B cell (primary cell): ENCODE measurements around the gene PIM1. TPM values are rescaled to one million over a fixed set of nuclear protein-coding genes. Genes with fewer than 3 reads are reported as not detected.

Experiments used
- ATAC-seq: fragments of 200-7000 bp; cut with Tn5 transposase; one replicate; pipeline ENCODE4 v1.10.0; 2021; ENCODE audit warnings: low read depth, mild to moderate bottlenecking, moderate number of reproducible peaks, moderate library complexity
- CTCF ChIA-PET: fragments of 350-600 bp; sonication (Branson Sonifier 250); formaldehyde crosslinking; loops from one replicate; lab custom pipeline; 2021; ENCODE audit warnings: antibody characterized with exemption, inconsistent platforms; lab: Charles Lee
- POLR2A ChIA-PET: fragments of 350-600 bp; sonication (Branson Sonifier 250); formaldehyde crosslinking; loops from one replicate; lab custom pipeline; 2021; ENCODE audit warnings: antibody characterized with exemption; lab: Charles Lee
- DNase-seq: peaks from one replicate; pipeline ENCODE4 v3.0.0; 2013
- H2AFZ ChIP-seq: 2 replicates; pipeline ENCODE4 v1.6.1; 2012; ENCODE audit warnings: mild to moderate bottlenecking, low read depth, low read length; ENCODE audit not compliant: insufficient read depth, poor library complexity, severe bottlenecking
- H3K27ac ChIP-seq, 2 donors: 1 replicate in 1 of 2; 2 replicates in 1 of 2; pipeline ENCODE4 v1.5.1; 2012 to 2013; ENCODE audit warnings: low read length in 2 of 2, mild to moderate bottlenecking in 2 of 2, moderate library complexity in 1 of 2
- H3K27me3 ChIP-seq, 4 experiments: fragments of 200-600 bp in 1 of 4; sonication (generic) in 1 of 4; replicated peaks in 1 of 4; 1 replicate in 2 of 4; 2 replicates in 2 of 4; pipeline versions ENCODE4 v1.6.1 to v1.7.0; 2013 to 2016; ENCODE audit warnings: low read length in 3 of 4, mild to moderate bottlenecking in 2 of 4, mixed read lengths in 1 of 4, moderate library complexity in 1 of 4; ENCODE audit not compliant: insufficient read depth in 4 of 4, control insufficient read depth in 3 of 4; ENCODE audit errors: control extremely low read depth in 1 of 4
- H3K36me3 ChIP-seq, 2 experiments: replicated peaks in 1 of 2; 1 replicate in 1 of 2; 2 replicates in 1 of 2; pipeline versions ENCODE4 v1.6.1 to v1.7.1; 2013; ENCODE audit warnings: low read length in 1 of 2; ENCODE audit not compliant: insufficient read depth in 2 of 2, control insufficient read depth in 1 of 2; ENCODE audit errors: control extremely low read depth in 1 of 2, extremely low read depth in 1 of 2
- H3K4me1 ChIP-seq, 2 donors: fragments of 200-600 bp in 1 of 2; sonication (generic) in 1 of 2; 1 replicate in 1 of 2; 2 replicates in 1 of 2; pipeline versions ENCODE4 v1.5.1 to v1.6.1; 2013 to 2017; ENCODE audit warnings: low read length in 2 of 2; ENCODE audit not compliant: control insufficient read depth in 2 of 2, insufficient read depth in 2 of 2
- H3K4me2 ChIP-seq: replicated peaks from 2 replicates; pipeline ENCODE3; 2012; ENCODE audit warnings: mild to moderate bottlenecking, low read depth, low read length; ENCODE audit not compliant: poor library complexity, severe bottlenecking
- H3K4me3 ChIP-seq, 5 experiments: fragments of 200-600 bp in 1 of 5; sonication (generic) in 1 of 5; 1 replicate in 3 of 5; 2 replicates in 2 of 5; pipeline versions ENCODE4 v1.5.1 to v1.7.0; 2011 to 2016; ENCODE audit warnings: low read length in 4 of 5, mild to moderate bottlenecking in 4 of 5, low read depth in 2 of 5, control low read depth in 1 of 5, moderate library complexity in 1 of 5; ENCODE audit not compliant: insufficient read depth in 1 of 5; ENCODE audit errors: control extremely low read depth in 1 of 5, extremely low read depth in 1 of 5
- H3K79me2 ChIP-seq: fragments of 200-600 bp; sonication (generic); one replicate; pipeline ENCODE4 v1.6.0; 2016; ENCODE audit warnings: low read length; ENCODE audit not compliant: control insufficient read depth, insufficient read depth
- H3K9ac ChIP-seq: fragments of 200-600 bp; sonication (generic); 2 replicates; pipeline ENCODE4 v1.6.1; 2017; ENCODE audit warnings: mild to moderate bottlenecking, low read length, moderate library complexity
- H3K9me3 ChIP-seq, 3 donors: one replicate each; pipeline versions ENCODE4 v1.6.1 to v1.7.1; 2013; ENCODE audit warnings: low read length in 2 of 3; ENCODE audit not compliant: control insufficient read depth in 2 of 3, insufficient read depth in 1 of 3; ENCODE audit errors: control extremely low read depth in 1 of 3
- H4K20me1 ChIP-seq: 2 replicates; pipeline ENCODE4 v1.6.0; 2012; ENCODE audit warnings: mild to moderate bottlenecking, low read length; ENCODE audit not compliant: insufficient read depth, control insufficient read depth, poor library complexity, severe bottlenecking
- H3K27ac Mint-ChIP-seq: one replicate; pipeline ENCODE4 v1.8.0; 2021; ENCODE audit warnings: mixed read lengths
- H3K27me3 Mint-ChIP-seq: one replicate; pipeline ENCODE4 v1.8.0; 2021; ENCODE audit warnings: mixed read lengths
- H3K4me1 Mint-ChIP-seq: one replicate; pipeline ENCODE4 v1.8.0; 2021; ENCODE audit warnings: mixed read lengths
- H3K4me3 Mint-ChIP-seq: one replicate; pipeline ENCODE4 v1.8.0; 2021; ENCODE audit warnings: mixed read lengths
- H3K9me3 Mint-ChIP-seq: one replicate; pipeline ENCODE4 v1.8.0; 2022; ENCODE audit warnings: mixed read lengths; ENCODE audit not compliant: insufficient read depth
- EZH2 ChIP-seq: IDR thresholded peaks from 2 replicates; pipeline ENCODE4 v1.6.1; 2012; ENCODE audit warnings: borderline replicate concordance, low read depth, mild to moderate bottlenecking, moderate library complexity, low read length; ENCODE audit not compliant: insufficient read depth, poor library complexity, severe bottlenecking
- WGBS: methylation state at CpG from one replicate; pipeline ENCODE4 v1.1.5; 2013; ENCODE audit warnings: missing lambda C conversion rate; ENCODE audit not compliant: insufficient coverage; 5-methylcytosine and 5-hydroxymethylcytosine counted together
- intact Hi-C: fragments of 100-400 bp; cut with micrococcal nuclease; formaldehyde crosslinking; loops from one replicate; pipeline ENCODE4 v1.10.0; 2022
- polyA plus RNA-seq: library from polyadenylated mRNA; depleted of rRNA; stranded (reverse); fragments of >200 nt; gene quantifications from 2 replicates; pipeline ENCODE4 v1.2.3, GENCODE V29; 2012
- total RNA-seq, 2 donors: library from RNA; stranded (reverse); fragments of 120-200 nt in 1 of 2; gene quantifications; 1 replicate in 1 of 2; 2 replicates in 1 of 2; pipeline versions ENCODE4 v1.2.3 to v1.2.4, GENCODE V29; 2013 to 2022
- TF ChIP-seq, protein P1 (sequence below): fragments of 200-600 bp; IDR thresholded peaks from one replicate; pipeline ENCODE4 v1.8.0; 2022; ENCODE audit warnings: antibody characterized with exemption, mild to moderate bottlenecking

PIM1 gene
- total and polyA plus RNA-seq, 2 donors (not counting 1 experiment from before 2014, with no cell fraction given): 13.6 to 102 TPM

- H3K36me3 ChIP-seq: no peaks in the 10 kb centered on the region
- no peak overlapping the region for H2AFZ ChIP-seq
- H3K79me2 ChIP-seq: no peaks in the 10 kb centered on the region
- intact Hi-C loops: no loop called here
- no peak overlapping the region for H3K9ac ChIP-seq
- WGBS: 98% methylated on average over 4 of the region's 8 CpGs
- Mint-ChIP-seq H3K27ac (peak overlapping the region; percentile 47), H3K27me3 (no peaks in the 10 kb centered on the region), H3K4me1 (peaks cover 10% of the 10 kb centered on the region), H3K4me3 (no peak overlapping the region), H3K9me3 (no peaks in the 10 kb centered on the region)
- no peak overlapping the region for H3K4me3 ChIP-seq
- ChIA-PET CTCF (no interaction called here), POLR2A (no interaction called here)
- H3K27me3 ChIP-seq: no peaks in the 10 kb centered on the region
- no peaks in the 10 kb centered on the region for H3K9me3 ChIP-seq
- TF ChIP-seq, protein P1, sequence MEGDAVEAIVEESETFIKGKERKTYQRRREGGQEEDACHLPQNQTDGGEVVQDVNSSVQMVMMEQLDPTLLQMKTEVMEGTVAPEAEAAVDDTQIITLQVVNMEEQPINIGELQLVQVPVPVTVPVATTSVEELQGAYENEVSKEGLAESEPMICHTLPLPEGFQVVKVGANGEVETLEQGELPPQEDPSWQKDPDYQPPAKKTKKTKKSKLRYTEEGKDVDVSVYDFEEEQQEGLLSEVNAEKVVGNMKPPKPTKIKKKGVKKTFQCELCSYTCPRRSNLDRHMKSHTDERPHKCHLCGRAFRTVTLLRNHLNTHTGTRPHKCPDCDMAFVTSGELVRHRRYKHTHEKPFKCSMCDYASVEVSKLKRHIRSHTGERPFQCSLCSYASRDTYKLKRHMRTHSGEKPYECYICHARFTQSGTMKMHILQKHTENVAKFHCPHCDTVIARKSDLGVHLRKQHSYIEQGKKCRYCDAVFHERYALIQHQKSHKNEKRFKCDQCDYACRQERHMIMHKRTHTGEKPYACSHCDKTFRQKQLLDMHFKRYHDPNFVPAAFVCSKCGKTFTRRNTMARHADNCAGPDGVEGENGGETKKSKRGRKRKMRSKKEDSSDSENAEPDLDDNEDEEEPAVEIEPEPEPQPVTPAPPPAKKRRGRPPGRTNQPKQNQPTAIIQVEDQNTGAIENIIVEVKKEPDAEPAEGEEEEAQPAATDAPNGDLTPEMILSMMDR: no peak
- TF ChIP-seq EZH2: no peak
- H3K4me1 ChIP-seq: peaks cover 0 to 3% of the 10 kb centered on the region in 2 donors
- ATAC-seq (no peak), DNase-seq (no peak)
- no peak overlapping the region for H3K4me2 ChIP-seq
- H3K27ac ChIP-seq: no peak overlapping the region
- no peaks in the 10 kb centered on the region for H4K20me1 ChIP-seq
Observed at GRCh38 chr6:37134036-37134395, 35.9 kb upstream of the PIM1 start.

- H3K4me1 Mint-ChIP-seq: peaks cover 10% of the 10 kb centered on the region
- ChIA-PET POLR2A (no interaction called here), CTCF (no interaction called here)
- no peaks in the 10 kb centered on the region for H3K27me3 Mint-ChIP-seq
- peak overlapping the region; percentile 47 for H3K27ac Mint-ChIP-seq
- 90% methylated on average over 5 of the region's 11 CpGs for WGBS
- no peak overlapping the region for H3K9ac ChIP-seq
- intact Hi-C loops: no loop called here
- H3K27me3 ChIP-seq: no peaks in the 10 kb centered on the region
- no peaks in the 10 kb centered on the region for H3K9me3 Mint-ChIP-seq
- H3K9me3 ChIP-seq: no peaks in the 10 kb centered on the region
- TF ChIP-seq EZH2: no peak
- TF ChIP-seq, protein P1: no peak
- H2AFZ ChIP-seq: no peak overlapping the region
- ATAC-seq (no peak), DNase-seq (no peak)
- H3K36me3 ChIP-seq: no peaks in the 10 kb centered on the region
- H3K4me2 ChIP-seq: no peak overlapping the region
- no peak overlapping the region for H3K4me3 Mint-ChIP-seq
- no peaks in the 10 kb centered on the region for H3K79me2 ChIP-seq
- H3K4me1 ChIP-seq: peaks cover 0 to 3% of the 10 kb centered on the region in 2 donors
- H3K27ac ChIP-seq: no peak overlapping the region
- no peak overlapping the region for H3K4me3 ChIP-seq
- H4K20me1 ChIP-seq: no peaks in the 10 kb centered on the region
Observed at GRCh38 chr6:37134396-37135191, 35.4 kb upstream of the PIM1 start.
